ENCODE measurements around the gene TTC36. TPM values are rescaled to one million over a fixed set of nuclear protein-coding genes. Genes with fewer than 3 reads are reported as not detected.

Gene TTC36
- total and polyA plus RNA-seq, 2 experiments from 2014 or later, result 0.40 to 1.0 TPM

- DNase-seq (ENCODE audit: low spot score) (no peak), ATAC-seq (no peak)
- Histone ChIP-seq H3K27me3 (ENCODE audit: insufficient read depth) (no peaks in the 10 kb centered on the region), H3K27ac (ENCODE audit: low read depth) (no peak overlapping the region), H3K9me2 (ENCODE audit: insufficient read depth) (no peaks in the 10 kb centered on the region), H3K4me3 (no peak overlapping the region), H3K36me3 (ENCODE audit: insufficient read depth) (no peaks in the 10 kb centered on the region), H2AFZ (no peak overlapping the region), H4K20me1 (replicated peaks; ENCODE audit: insufficient read depth) (no peaks in the 10 kb centered on the region), H3K4me2 (no peak overlapping the region), H3K4me1 (ENCODE audit: insufficient read depth) (no peaks in the 10 kb centered on the region; the same call in 1 of the 2 replicates), H3K79me2 (replicated peaks; ENCODE audit: insufficient read depth) (no peaks in the 10 kb centered on the region), H3F3A (replicated peaks; ENCODE audit: low read depth) (peaks cover 3% of the 10 kb centered on the region; the same call in 1 of the 2 replicates)
- TF ChIP-seq, protein P1, sequence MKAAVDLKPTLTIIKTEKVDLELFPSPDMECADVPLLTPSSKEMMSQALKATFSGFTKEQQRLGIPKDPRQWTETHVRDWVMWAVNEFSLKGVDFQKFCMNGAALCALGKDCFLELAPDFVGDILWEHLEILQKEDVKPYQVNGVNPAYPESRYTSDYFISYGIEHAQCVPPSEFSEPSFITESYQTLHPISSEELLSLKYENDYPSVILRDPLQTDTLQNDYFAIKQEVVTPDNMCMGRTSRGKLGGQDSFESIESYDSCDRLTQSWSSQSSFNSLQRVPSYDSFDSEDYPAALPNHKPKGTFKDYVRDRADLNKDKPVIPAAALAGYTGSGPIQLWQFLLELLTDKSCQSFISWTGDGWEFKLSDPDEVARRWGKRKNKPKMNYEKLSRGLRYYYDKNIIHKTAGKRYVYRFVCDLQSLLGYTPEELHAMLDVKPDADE (IDR thresholded peaks at IDR 0.05), result no peak
- no peak for TF ChIP-seq POLR2AphosphoS5 (IDR thresholded peaks at IDR 0.05; ENCODE audit: low read depth)
- no peak for TF ChIP-seq CREB1 (CRISPR knock-in tag; IDR thresholded peaks at IDR 0.05; ENCODE audit: low read depth)
- TF ChIP-seq, protein P2, sequence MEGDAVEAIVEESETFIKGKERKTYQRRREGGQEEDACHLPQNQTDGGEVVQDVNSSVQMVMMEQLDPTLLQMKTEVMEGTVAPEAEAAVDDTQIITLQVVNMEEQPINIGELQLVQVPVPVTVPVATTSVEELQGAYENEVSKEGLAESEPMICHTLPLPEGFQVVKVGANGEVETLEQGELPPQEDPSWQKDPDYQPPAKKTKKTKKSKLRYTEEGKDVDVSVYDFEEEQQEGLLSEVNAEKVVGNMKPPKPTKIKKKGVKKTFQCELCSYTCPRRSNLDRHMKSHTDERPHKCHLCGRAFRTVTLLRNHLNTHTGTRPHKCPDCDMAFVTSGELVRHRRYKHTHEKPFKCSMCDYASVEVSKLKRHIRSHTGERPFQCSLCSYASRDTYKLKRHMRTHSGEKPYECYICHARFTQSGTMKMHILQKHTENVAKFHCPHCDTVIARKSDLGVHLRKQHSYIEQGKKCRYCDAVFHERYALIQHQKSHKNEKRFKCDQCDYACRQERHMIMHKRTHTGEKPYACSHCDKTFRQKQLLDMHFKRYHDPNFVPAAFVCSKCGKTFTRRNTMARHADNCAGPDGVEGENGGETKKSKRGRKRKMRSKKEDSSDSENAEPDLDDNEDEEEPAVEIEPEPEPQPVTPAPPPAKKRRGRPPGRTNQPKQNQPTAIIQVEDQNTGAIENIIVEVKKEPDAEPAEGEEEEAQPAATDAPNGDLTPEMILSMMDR (conservative IDR thresholded peaks at IDR 0.05; ENCODE audit: low read depth in 2 of 2), result no peak
- TF ChIP-seq EZH2 (IDR thresholded peaks at IDR 0.05; ENCODE audit: low read depth, unreplicated experiment), result no peak
- TF ChIP-seq EZH2phosphoT487 (IDR thresholded peaks at IDR 0.05; ENCODE audit: unreplicated experiment), result no peak
- TF ChIP-seq NANOG (IDR thresholded peaks at IDR 0.05; ENCODE audit: borderline replicate concordance), result no peak
- no peak for TF ChIP-seq ZNF114 (CRISPR knock-in tag; IDR thresholded peaks at IDR 0.05)
- no peak for TF ChIP-seq STAT1 (IDR thresholded peaks at IDR 0.05; ENCODE audit: unreplicated experiment)
- no peak for TF ChIP-seq ZNF331 (CRISPR knock-in tag; IDR thresholded peaks at IDR 0.05; ENCODE audit: low read depth)
- TF ChIP-seq, protein P3, sequence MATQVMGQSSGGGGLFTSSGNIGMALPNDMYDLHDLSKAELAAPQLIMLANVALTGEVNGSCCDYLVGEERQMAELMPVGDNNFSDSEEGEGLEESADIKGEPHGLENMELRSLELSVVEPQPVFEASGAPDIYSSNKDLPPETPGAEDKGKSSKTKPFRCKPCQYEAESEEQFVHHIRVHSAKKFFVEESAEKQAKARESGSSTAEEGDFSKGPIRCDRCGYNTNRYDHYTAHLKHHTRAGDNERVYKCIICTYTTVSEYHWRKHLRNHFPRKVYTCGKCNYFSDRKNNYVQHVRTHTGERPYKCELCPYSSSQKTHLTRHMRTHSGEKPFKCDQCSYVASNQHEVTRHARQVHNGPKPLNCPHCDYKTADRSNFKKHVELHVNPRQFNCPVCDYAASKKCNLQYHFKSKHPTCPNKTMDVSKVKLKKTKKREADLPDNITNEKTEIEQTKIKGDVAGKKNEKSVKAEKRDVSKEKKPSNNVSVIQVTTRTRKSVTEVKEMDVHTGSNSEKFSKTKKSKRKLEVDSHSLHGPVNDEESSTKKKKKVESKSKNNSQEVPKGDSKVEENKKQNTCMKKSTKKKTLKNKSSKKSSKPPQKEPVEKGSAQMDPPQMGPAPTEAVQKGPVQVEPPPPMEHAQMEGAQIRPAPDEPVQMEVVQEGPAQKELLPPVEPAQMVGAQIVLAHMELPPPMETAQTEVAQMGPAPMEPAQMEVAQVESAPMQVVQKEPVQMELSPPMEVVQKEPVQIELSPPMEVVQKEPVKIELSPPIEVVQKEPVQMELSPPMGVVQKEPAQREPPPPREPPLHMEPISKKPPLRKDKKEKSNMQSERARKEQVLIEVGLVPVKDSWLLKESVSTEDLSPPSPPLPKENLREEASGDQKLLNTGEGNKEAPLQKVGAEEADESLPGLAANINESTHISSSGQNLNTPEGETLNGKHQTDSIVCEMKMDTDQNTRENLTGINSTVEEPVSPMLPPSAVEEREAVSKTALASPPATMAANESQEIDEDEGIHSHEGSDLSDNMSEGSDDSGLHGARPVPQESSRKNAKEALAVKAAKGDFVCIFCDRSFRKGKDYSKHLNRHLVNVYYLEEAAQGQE (IDR thresholded peaks at IDR 0.05; ENCODE audit: unreplicated experiment), result no peak
- TF ChIP-seq, protein P4, sequence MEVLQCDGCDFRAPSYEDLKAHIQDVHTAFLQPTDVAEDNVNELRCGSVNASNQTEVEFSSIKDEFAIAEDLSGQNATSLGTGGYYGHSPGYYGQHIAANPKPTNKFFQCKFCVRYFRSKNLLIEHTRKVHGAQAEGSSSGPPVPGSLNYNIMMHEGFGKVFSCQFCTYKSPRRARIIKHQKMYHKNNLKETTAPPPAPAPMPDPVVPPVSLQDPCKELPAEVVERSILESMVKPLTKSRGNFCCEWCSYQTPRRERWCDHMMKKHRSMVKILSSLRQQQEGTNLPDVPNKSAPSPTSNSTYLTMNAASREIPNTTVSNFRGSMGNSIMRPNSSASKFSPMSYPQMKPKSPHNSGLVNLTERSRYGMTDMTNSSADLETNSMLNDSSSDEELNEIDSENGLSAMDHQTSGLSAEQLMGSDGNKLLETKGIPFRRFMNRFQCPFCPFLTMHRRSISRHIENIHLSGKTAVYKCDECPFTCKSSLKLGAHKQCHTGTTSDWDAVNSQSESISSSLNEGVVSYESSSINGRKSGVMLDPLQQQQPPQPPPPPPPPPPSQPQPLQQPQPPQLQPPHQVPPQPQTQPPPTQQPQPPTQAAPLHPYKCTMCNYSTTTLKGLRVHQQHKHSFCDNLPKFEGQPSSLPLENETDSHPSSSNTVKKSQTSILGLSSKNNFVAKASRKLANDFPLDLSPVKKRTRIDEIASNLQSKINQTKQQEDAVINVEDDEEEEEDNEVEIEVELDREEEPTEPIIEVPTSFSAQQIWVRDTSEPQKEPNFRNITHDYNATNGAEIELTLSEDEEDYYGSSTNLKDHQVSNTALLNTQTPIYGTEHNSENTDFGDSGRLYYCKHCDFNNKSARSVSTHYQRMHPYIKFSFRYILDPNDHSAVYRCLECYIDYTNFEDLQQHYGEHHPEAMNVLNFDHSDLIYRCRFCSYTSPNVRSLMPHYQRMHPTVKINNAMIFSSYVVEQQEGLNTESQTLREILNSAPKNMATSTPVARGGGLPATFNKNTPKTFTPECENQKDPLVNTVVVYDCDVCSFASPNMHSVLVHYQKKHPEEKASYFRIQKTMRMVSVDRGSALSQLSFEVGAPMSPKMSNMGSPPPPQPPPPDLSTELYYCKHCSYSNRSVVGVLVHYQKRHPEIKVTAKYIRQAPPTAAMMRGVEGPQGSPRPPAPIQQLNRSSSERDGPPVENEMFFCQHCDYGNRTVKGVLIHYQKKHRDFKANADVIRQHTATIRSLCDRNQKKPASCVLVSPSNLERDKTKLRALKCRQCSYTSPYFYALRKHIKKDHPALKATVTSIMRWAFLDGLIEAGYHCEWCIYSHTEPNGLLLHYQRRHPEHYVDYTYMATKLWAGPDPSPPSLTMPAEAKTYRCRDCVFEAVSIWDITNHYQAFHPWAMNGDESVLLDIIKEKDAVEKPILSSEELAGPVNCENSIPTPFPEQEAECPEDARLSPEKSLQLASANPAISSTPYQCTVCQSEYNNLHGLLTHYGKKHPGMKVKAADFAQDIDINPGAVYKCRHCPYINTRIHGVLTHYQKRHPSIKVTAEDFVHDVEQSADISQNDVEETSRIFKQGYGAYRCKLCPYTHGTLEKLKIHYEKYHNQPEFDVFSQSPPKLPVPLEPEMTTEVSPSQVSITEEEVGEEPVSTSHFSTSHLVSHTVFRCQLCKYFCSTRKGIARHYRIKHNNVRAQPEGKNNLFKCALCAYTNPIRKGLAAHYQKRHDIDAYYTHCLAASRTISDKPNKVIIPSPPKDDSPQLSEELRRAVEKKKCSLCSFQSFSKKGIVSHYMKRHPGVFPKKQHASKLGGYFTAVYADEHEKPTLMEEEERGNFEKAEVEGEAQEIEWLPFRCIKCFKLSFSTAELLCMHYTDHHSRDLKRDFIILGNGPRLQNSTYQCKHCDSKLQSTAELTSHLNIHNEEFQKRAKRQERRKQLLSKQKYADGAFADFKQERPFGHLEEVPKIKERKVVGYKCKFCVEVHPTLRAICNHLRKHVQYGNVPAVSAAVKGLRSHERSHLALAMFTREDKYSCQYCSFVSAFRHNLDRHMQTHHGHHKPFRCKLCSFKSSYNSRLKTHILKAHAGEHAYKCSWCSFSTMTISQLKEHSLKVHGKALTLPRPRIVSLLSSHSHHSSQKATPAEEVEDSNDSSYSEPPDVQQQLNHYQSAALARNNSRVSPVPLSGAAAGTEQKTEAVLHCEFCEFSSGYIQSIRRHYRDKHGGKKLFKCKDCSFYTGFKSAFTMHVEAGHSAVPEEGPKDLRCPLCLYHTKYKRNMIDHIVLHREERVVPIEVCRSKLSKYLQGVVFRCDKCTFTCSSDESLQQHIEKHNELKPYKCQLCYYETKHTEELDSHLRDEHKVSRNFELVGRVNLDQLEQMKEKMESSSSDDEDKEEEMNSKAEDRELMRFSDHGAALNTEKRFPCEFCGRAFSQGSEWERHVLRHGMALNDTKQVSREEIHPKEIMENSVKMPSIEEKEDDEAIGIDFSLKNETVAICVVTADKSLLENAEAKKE (CRISPR knock-in tag; IDR thresholded peaks at IDR 0.05), result no peak
- TF ChIP-seq JUNB (IDR thresholded peaks at IDR 0.05; ENCODE audit: unreplicated experiment), result no peak
- H3K36me3 Mint-ChIP-seq (ENCODE audit: low read depth), result peaks cover 7% of the 10 kb centered on the region
- H3K9me3 Mint-ChIP-seq, result no peaks in the 10 kb centered on the region
- H3K27ac Mint-ChIP-seq, result no peak overlapping the region
- H3K4me1 Mint-ChIP-seq, result peaks cover 6% of the 10 kb centered on the region; the same call in 2 of the 3 replicates
- peaks cover 4% of the 10 kb centered on the region for H3K27me3 Mint-ChIP-seq (ENCODE audit: insufficient read depth, low read depth, poor library complexity)
- no peak overlapping the region for H3K4me3 Mint-ChIP-seq
These were observed 8.0 kb downstream of the TTC36 start for GRCh38 chr11:118535261-118535660.

Data from GM23338 (cell line).